HPDE6-E6E7 (cell line): ENCODE measurements around the gene LYPD6.
A peak's percentile ranks its signal among the peaks of the same experiment; 100 is the strongest.

ENCODE experiments used
- DNase-seq: peaks from one replicate; pipeline ENCODE4 v3.0.0; 2011; ENCODE audit warnings: missing footprints; ENCODE audit errors: extremely low spot score

LYPD6 gene

GRCh38 chr2:149409506-149409905 is 79.1 kb downstream of the LYPD6 start:
- DNase-seq: no peak

GRCh38 chr2:149410701-149411484 is 80.5 kb downstream of the LYPD6 start:
- peak; percentile 72 for DNase-seq

GRCh38 chr2:149413487-149413886 is 83.1 kb downstream of the LYPD6 start:
- DNase-seq: no peak

GRCh38 chr2:149415086-149415485 is 84.7 kb downstream of the LYPD6 start:
- DNase-seq: no peak

- no peak for DNase-seq
Observed at GRCh38 chr2:149418065-149418464, 87.7 kb downstream of the LYPD6 start.

- DNase-seq: no peak
Observed at GRCh38 chr2:149420053-149420963, 89.9 kb downstream of the LYPD6 start.

- DNase-seq: no peak
Observed at GRCh38 chr2:149421791-149422190, 91.4 kb downstream of the LYPD6 start.

GRCh38 chr2:149422337-149422990 is 92.1 kb downstream of the LYPD6 start:
- no peak for DNase-seq

- no peak for DNase-seq
Observed at GRCh38 chr2:149422991-149423338, 92.6 kb downstream of the LYPD6 start.

GRCh38 chr2:149423630-149424029 is 93.2 kb downstream of the LYPD6 start:
- no peak for DNase-seq

GRCh38 chr2:149427387-149427786 is 97.0 kb downstream of the LYPD6 start:
- DNase-seq: no peak

GRCh38 chr2:149428783-149429182 is 98.4 kb downstream of the LYPD6 start:
- no peak for DNase-seq

GRCh38 chr2:149430743-149431736 is 100.7 kb downstream of the LYPD6 start:
- no peak for DNase-seq

- DNase-seq: no peak
Observed at GRCh38 chr2:149438330-149438960, 108.1 kb downstream of the LYPD6 start.

- no peak for DNase-seq
Observed at GRCh38 chr2:149441255-149441654, 110.9 kb downstream of the LYPD6 start.

- DNase-seq: no peak
Observed at GRCh38 chr2:149442346-149442745, 112.0 kb downstream of the LYPD6 start.

GRCh38 chr2:149443150-149443549 is 112.8 kb downstream of the LYPD6 start:
- no peak for DNase-seq

- DNase-seq: no peak
Observed at GRCh38 chr2:149446748-149447147, 116.4 kb downstream of the LYPD6 start.

GRCh38 chr2:149448315-149448714 is 117.9 kb downstream of the LYPD6 start:
- no peak for DNase-seq

- DNase-seq: no peak
Observed at GRCh38 chr2:149449017-149449416, 118.6 kb downstream of the LYPD6 start.
